Measurements from ENCODE around the gene STRADA.

- TF ChIP-seq JUND (IDR thresholded peaks at IDR 0.05; ENCODE audit: low read length) (no peak), CTCF (IDR thresholded peaks at IDR 0.05; ENCODE audit: control extremely low read depth in 1 of 3, insufficient read depth in 1 of 3, low read depth in 1 of 3, low read length in 3 of 3) (no peak), USF2 (IDR thresholded peaks at IDR 0.05; ENCODE audit: low read length) (no peak), TAF1 (IDR thresholded peaks at IDR 0.05; ENCODE audit: low read depth, low read length) (no peak), MAFK (IDR thresholded peaks at IDR 0.05; ENCODE audit: low read depth, low read length) (no peak), CBX8 (IDR thresholded peaks at IDR 0.05; ENCODE audit: borderline replicate concordance, low read depth, low read length) (no peak), POLR2A (IDR thresholded peaks at IDR 0.05; ENCODE audit: control extremely low read depth in 1 of 2, low read depth in 2 of 2, low read length in 2 of 2) (no peak), MAX (IDR thresholded peaks at IDR 0.05) (no peak), GABPA (IDR thresholded peaks at IDR 0.05; ENCODE audit: borderline replicate concordance, insufficient read depth, low read length) (no peak), EZH2 (IDR thresholded peaks at IDR 0.05; ENCODE audit: low read depth, low read length, severe bottlenecking) (no peak), EP300 (IDR thresholded peaks at IDR 0.05; ENCODE audit: borderline replicate concordance in 1 of 2, low read depth in 2 of 2, low read length in 2 of 2) (no peak), SP2 (IDR thresholded peaks at IDR 0.05; ENCODE audit: low read length) (no peak)
These were observed 39.3 kb upstream of the STRADA start for GRCh38 chr17:63780928-63781327.

All from H1 (cell line).